ENCODE results near the gene C2orf74.
A peak's percentile ranks its signal among the peaks of the same experiment; 100 is the strongest.
"Not testable (repeated sequence)": the region's sequence is repeated elsewhere in the genome, so short reads cannot be mapped to it uniquely, and the experiment has no call there.

Gene C2orf74

DNA sequence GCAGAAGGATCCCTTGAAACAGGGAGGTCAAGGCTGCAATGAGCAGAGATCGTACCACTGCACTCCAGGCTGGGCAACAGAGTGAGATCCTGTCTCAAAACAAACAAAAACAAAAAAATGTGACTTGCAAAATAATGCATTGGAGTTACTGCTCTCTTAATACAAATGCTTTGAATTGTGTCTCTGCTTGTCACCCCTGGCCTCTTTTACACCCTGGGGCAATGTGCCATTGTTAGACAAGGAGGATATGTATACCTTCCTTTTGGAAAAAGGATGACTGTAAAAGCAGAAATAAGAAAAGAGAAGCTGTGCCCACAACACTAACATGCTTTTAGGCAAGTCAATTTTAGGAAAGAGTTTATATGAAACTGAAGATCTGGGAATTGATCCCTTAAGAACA is 20.8 kb upstream of the C2orf74 start:
- peaks cover 9% of the 10 kb centered on the region for H3K4me1 ChIP-seq (ENCODE audit: control insufficient read depth, insufficient read depth, low read length, poor library complexity, severe bottlenecking)
- no peaks in the 10 kb centered on the region for H3K36me3 ChIP-seq (ENCODE audit: control insufficient read depth, insufficient read depth, low read length)

DNA sequence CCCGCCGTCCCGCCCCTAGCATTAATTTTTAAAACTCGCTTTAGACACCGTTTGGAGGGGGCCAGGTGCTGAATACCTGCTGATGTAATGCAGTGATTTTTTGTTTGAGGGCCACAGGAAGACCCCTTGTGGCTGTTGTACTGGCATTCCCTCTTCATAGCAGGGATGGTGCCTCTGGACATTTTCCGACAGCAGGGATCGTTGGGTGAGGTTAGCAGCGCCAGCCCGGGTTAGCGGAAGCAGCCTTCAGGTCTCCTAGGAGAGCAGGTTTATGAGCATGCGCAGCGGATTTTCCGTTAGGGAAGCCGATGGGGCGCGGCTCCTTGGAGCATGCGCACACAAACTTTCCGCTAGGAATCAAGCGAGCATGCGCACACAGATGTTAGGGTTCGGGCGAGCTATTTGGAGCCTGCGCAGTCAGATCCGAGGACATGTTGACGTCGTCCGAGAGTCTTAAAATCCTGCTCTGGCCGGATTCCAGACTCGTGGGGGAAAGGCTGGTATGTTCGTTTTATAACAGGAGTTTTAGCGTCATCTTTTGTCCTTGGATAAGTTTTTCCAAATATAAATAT is 17.2 kb upstream of the C2orf74 start:
- DNase-seq = peak; percentile 86 to 92 (median 89)
- Histone ChIP-seq H3K27ac (ENCODE audit: insufficient read depth, low read length, poor library complexity, severe bottlenecking) (peak overlapping the region; percentile 64), H3K4me1 (ENCODE audit: control insufficient read depth, insufficient read depth, low read length, poor library complexity, severe bottlenecking) (peaks cover 10% of the 10 kb centered on the region), H3K9me3 (ENCODE audit: control insufficient read depth, low read length) (no peaks in the 10 kb centered on the region), H3K27me3 (replicated peaks; ENCODE audit: control insufficient read depth, insufficient read depth, low read length, poor library complexity, severe bottlenecking) (no peaks in the 10 kb centered on the region), H3K4me3 (ENCODE audit: insufficient read depth, low read depth, low read length, poor library complexity, severe bottlenecking) (peak overlapping the region; percentile 66), H3K36me3 (ENCODE audit: control insufficient read depth, insufficient read depth, low read length) (peaks cover 8% of the 10 kb centered on the region)

More for the DNA sequence above, 20.8 kb upstream of the C2orf74 start:
- no peak overlapping the region for H3K4me3 ChIP-seq (ENCODE audit: insufficient read depth, low read depth, low read length, poor library complexity, severe bottlenecking)
- H3K27me3 ChIP-seq (replicated peaks; ENCODE audit: control insufficient read depth, insufficient read depth, low read length, poor library complexity, severe bottlenecking) = no peaks in the 10 kb centered on the region
- no peak overlapping the region for H3K27ac ChIP-seq (ENCODE audit: insufficient read depth, low read length, poor library complexity, severe bottlenecking)
- H3K9me3 ChIP-seq (ENCODE audit: control insufficient read depth, low read length) = no peaks in the 10 kb centered on the region
- no peak for DNase-seq

DNA sequence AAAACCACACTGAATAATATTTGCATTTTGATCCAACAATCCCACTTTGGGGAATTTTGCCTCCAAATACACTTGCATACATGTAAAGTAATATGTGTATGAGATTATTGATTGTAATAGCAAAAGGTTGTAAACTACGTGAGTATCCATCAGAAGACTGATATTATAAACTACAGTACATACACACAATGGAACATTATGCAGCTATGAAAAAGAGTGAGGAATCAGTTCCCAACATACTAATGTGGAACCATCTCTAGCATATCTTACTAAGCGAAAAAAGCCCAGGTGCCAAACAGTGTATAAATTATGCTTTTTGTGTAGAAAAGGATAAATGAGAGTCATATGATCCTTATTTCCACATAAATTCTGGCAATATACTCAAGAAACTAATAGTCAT is 16.0 kb upstream of the C2orf74 start:
- no peak overlapping the region for H3K27ac ChIP-seq (ENCODE audit: insufficient read depth, low read length, poor library complexity, severe bottlenecking)
- H3K4me3 ChIP-seq (ENCODE audit: insufficient read depth, low read depth, low read length, poor library complexity, severe bottlenecking) = peak overlapping the region; percentile 66
- H3K4me1 ChIP-seq (ENCODE audit: control insufficient read depth, insufficient read depth, low read length, poor library complexity, severe bottlenecking) = peaks cover 10% of the 10 kb centered on the region

DNA sequence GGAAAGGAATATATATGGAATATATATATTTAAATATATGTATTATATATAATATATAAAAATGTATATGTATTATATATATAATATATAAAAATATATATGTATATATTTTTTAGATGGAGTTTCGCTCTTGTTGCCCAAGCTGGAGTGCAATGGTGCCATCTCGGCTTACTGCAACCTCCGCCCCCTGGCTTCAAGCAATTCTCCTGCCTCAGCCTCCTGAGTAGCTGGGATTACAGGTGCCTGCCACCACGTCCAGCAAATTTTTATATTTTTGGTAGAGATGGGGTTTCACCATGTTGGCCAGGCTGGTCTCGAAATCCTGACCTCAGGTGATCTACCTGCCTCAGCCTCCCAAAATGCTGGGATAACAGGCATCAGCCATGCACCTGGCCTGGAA is 13.9 kb upstream of the C2orf74 start:
- not testable (repeated sequence) for H3K4me1 ChIP-seq (ENCODE audit: control insufficient read depth, insufficient read depth, low read length, poor library complexity, severe bottlenecking); H3K27me3 ChIP-seq (replicated peaks; ENCODE audit: control insufficient read depth, insufficient read depth, low read length, poor library complexity, severe bottlenecking); H3K36me3 ChIP-seq (ENCODE audit: control insufficient read depth, insufficient read depth, low read length); H3K4me3 ChIP-seq (ENCODE audit: insufficient read depth, low read depth, low read length, poor library complexity, severe bottlenecking); H3K9me3 ChIP-seq (ENCODE audit: control insufficient read depth, low read length); DNase-seq; H3K27ac ChIP-seq (ENCODE audit: insufficient read depth, low read length, poor library complexity, severe bottlenecking)

More for the DNA sequence above, 16.0 kb upstream of the C2orf74 start:
- DNase-seq = no peak
- peaks cover 8% of the 10 kb centered on the region for H3K36me3 ChIP-seq (ENCODE audit: control insufficient read depth, insufficient read depth, low read length)
- H3K27me3 ChIP-seq (replicated peaks; ENCODE audit: control insufficient read depth, insufficient read depth, low read length, poor library complexity, severe bottlenecking) = no peaks in the 10 kb centered on the region
- H3K9me3 ChIP-seq (ENCODE audit: control insufficient read depth, low read length) = no peaks in the 10 kb centered on the region

DNA sequence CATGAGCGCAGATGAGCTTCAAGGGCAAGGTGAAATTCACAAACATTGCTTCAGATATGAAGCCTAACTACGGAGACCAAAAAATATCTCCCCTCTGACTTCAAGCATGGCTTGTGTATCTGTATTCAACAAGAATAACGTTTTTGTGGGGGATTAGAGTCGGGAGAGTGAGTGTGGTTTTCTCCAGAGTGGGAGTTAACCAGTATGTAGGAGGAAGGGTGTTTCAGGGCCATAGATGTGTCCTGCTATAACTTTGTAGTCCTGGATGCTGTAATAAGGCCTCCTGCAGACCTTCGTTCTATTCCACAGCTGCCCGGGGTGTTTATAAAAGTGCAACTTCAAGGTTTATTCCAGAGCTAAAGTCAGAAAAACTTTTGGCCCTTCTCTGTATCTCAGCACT is 12.9 kb upstream of the C2orf74 start:
- no peak for DNase-seq
- Histone ChIP-seq H3K36me3 (ENCODE audit: control insufficient read depth, insufficient read depth, low read length) (peaks cover 8% of the 10 kb centered on the region), H3K4me1 (ENCODE audit: control insufficient read depth, insufficient read depth, low read length, poor library complexity, severe bottlenecking) (peaks cover 10% of the 10 kb centered on the region), H3K4me3 (ENCODE audit: insufficient read depth, low read depth, low read length, poor library complexity, severe bottlenecking) (no peak overlapping the region), H3K27ac (ENCODE audit: insufficient read depth, low read length, poor library complexity, severe bottlenecking) (no peak overlapping the region), H3K9me3 (ENCODE audit: control insufficient read depth, low read length) (no peaks in the 10 kb centered on the region), H3K27me3 (replicated peaks; ENCODE audit: control insufficient read depth, insufficient read depth, low read length, poor library complexity, severe bottlenecking) (no peaks in the 10 kb centered on the region)

DNA sequence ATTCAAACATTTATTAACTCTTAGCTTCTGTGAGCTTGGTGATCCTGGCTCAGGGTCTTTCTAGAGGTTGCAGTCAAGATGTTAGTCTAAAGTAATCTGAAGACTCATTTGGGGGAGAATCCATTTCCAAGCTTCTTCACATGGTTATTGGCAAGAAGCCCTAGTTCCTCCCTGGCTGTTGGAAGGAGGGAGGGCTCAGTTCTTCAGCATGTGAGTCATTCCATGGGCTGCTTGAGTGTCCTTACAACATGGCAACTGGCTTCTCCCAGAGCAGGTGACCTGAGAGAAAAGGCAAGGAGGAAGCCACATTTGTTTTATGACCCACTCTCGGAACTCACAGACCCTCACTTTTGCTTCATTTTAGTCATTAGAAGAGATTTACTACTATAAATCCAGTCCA is 10.6 kb upstream of the C2orf74 start:
- DNase-seq = no peak
- Histone ChIP-seq H3K36me3 (ENCODE audit: control insufficient read depth, insufficient read depth, low read length) (peaks cover 8% of the 10 kb centered on the region), H3K9me3 (ENCODE audit: control insufficient read depth, low read length) (no peaks in the 10 kb centered on the region)

DNA sequence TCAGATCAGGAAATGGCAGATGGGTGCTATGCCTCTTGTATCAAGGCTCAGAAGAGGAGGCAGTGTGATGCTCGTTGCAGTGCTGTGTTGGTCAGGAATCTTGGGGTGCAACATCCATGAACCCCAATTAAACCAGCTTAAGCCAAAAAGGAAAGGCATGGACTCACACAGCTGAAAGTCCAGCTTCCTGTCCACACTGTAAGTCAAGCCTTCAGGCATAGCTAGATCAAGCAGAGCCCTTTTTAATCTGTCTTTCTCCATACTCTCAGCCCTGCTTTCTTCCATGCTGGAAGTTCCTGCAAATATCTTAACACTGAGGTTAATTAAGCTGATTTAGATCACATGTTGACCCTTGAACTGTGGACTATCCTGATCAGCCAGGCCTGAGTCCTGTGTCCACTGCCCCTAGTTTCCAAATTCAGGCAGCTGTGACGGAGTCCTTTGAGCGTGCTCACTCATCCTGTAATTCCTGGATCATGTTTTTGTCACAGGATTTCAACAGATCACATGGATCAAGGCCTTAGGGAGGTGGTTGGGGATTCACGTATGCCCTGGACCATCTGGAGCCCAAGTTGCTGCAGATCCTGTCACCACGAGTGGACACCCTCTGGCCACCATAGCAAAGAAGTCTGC is 4.5 kb upstream of the C2orf74 start:
- no peak for DNase-seq
- no peaks in the 10 kb centered on the region for H3K36me3 ChIP-seq (ENCODE audit: control insufficient read depth, insufficient read depth, low read length)
- no peaks in the 10 kb centered on the region for H3K9me3 ChIP-seq (ENCODE audit: control insufficient read depth, low read length)
- no peaks in the 10 kb centered on the region for H3K27me3 ChIP-seq (replicated peaks; ENCODE audit: control insufficient read depth, insufficient read depth, low read length, poor library complexity, severe bottlenecking)
- H3K4me3 ChIP-seq (ENCODE audit: insufficient read depth, low read depth, low read length, poor library complexity, severe bottlenecking) = no peak overlapping the region
- no peak overlapping the region for H3K27ac ChIP-seq (ENCODE audit: insufficient read depth, low read length, poor library complexity, severe bottlenecking)
- H3K4me1 ChIP-seq (ENCODE audit: control insufficient read depth, insufficient read depth, low read length, poor library complexity, severe bottlenecking) = no peaks in the 10 kb centered on the region

More for the DNA sequence above, 10.6 kb upstream of the C2orf74 start:
- H3K27me3 ChIP-seq (replicated peaks; ENCODE audit: control insufficient read depth, insufficient read depth, low read length, poor library complexity, severe bottlenecking) = no peaks in the 10 kb centered on the region
- no peak overlapping the region for H3K4me3 ChIP-seq (ENCODE audit: insufficient read depth, low read depth, low read length, poor library complexity, severe bottlenecking)
- H3K27ac ChIP-seq (ENCODE audit: insufficient read depth, low read length, poor library complexity, severe bottlenecking) = no peak overlapping the region
- no peaks in the 10 kb centered on the region for H3K4me1 ChIP-seq (ENCODE audit: control insufficient read depth, insufficient read depth, low read length, poor library complexity, severe bottlenecking)

DNA sequence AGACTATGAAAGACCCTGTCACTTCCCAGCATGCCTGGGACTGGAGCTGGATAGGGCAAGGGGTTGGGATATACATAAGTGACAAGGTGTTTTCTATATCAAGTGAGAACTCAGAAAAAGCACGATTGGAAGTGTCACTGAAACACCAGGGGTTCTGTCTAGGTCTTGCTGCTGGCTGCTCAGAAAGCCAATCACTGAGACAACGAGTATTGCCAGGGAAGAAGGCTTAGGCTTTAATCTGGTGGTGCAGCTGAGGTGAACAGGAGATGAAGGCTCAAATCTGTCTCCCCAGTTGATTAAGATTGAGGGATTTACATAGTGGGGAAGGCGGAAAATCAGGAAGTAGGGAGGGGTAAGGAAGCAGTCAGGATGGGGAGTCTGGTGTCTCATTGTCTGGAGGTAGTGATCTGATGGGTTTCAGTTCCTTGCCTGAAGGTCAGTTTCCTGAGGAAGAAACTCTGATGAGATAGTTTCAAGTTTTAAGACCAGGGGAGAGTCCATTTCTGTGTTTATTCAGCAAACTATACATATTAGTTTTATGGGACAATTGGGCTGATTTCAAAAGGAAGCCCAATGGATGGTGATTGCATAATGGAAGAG is 3.5 kb upstream of the C2orf74 start:
- Histone ChIP-seq H3K9me3 (ENCODE audit: control insufficient read depth, low read length) (no peaks in the 10 kb centered on the region), H3K4me3 (ENCODE audit: insufficient read depth, low read depth, low read length, poor library complexity, severe bottlenecking) (no peak overlapping the region), H3K27me3 (replicated peaks; ENCODE audit: control insufficient read depth, insufficient read depth, low read length, poor library complexity, severe bottlenecking) (no peaks in the 10 kb centered on the region), H3K4me1 (ENCODE audit: control insufficient read depth, insufficient read depth, low read length, poor library complexity, severe bottlenecking) (no peaks in the 10 kb centered on the region), H3K27ac (ENCODE audit: insufficient read depth, low read length, poor library complexity, severe bottlenecking) (no peak overlapping the region), H3K36me3 (ENCODE audit: control insufficient read depth, insufficient read depth, low read length) (no peaks in the 10 kb centered on the region)
- no peak for DNase-seq

DNA sequence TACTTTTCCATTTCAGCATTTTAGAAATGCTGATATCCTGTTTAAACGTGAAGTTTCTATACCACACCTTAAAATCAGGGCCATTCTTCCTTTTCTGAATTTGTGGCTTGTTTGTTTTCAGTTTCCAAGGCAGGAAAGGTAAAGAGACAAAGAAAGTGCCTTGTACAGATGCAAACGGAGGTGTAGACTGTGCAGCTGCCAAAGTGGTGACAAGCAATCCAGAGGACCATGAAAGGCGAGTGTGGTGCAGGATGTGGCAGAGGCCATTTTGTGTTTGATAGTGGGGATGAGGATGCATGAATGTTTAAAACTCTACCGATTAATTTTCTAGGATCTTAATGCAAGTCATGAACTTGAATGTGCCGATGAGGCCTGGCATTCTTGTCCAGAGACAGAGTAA is 733 bp downstream of the C2orf74 start:
- no peak overlapping the region for H3K27ac ChIP-seq (ENCODE audit: insufficient read depth, low read length, poor library complexity, severe bottlenecking)

DNA sequence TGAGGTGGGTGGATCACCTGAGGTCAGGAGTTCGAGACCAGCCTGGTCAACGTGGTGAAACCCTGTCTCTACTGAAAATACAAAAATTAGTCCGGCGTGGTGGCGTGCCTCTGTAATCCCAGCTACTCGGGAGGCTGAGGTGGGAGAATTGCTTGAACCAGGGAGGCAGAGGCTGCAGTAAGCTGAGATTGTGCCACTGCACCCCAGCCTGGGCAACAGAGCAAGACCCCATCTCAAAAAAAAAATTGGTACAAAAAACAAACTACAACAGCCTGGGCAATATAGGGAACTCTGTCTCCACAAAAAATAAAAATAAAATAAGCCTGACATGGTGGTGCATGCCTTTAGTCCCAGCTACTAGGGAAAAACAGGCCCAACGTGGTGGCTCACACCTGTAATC is 3.1 kb downstream of the C2orf74 start:
- H3K4me3 ChIP-seq (ENCODE audit: insufficient read depth, low read depth, low read length, poor library complexity, severe bottlenecking); DNase-seq; H3K27ac ChIP-seq (ENCODE audit: insufficient read depth, low read length, poor library complexity, severe bottlenecking); H3K9me3 ChIP-seq (ENCODE audit: control insufficient read depth, low read length); H3K4me1 ChIP-seq (ENCODE audit: control insufficient read depth, insufficient read depth, low read length, poor library complexity, severe bottlenecking); H3K36me3 ChIP-seq (ENCODE audit: control insufficient read depth, insufficient read depth, low read length); H3K27me3 ChIP-seq (replicated peaks; ENCODE audit: control insufficient read depth, insufficient read depth, low read length, poor library complexity, severe bottlenecking): not testable (repeated sequence)

More for the DNA sequence above, 733 bp downstream of the C2orf74 start:
- Histone ChIP-seq H3K27me3 (replicated peaks; ENCODE audit: control insufficient read depth, insufficient read depth, low read length, poor library complexity, severe bottlenecking) (no peaks in the 10 kb centered on the region), H3K4me1 (ENCODE audit: control insufficient read depth, insufficient read depth, low read length, poor library complexity, severe bottlenecking) (no peaks in the 10 kb centered on the region), H3K9me3 (ENCODE audit: control insufficient read depth, low read length) (no peaks in the 10 kb centered on the region), H3K36me3 (ENCODE audit: control insufficient read depth, insufficient read depth, low read length) (peaks cover 10% of the 10 kb centered on the region), H3K4me3 (ENCODE audit: insufficient read depth, low read depth, low read length, poor library complexity, severe bottlenecking) (no peak overlapping the region)
- DNase-seq = no peak

Measured in effector memory CD4-positive, alpha-beta T cell (primary cell).